Measurements from ENCODE around the gene DCUN1D2.

The DCUN1D2 gene

GRCh38 chr13:113519556-113519955 is 29.0 kb upstream of the DCUN1D2 start:
- no peak for DNase-seq (ENCODE audit: low read depth)

- DNase-seq (ENCODE audit: low read depth), result no peak
Observed at GRCh38 chr13:113518076-113518803, 27.7 kb upstream of the DCUN1D2 start.

- DNase-seq (ENCODE audit: low read depth), result no peak
Observed at GRCh38 chr13:113514847-113515246, 24.3 kb upstream of the DCUN1D2 start.

- DNase-seq (ENCODE audit: low read depth), result no peak
Observed at GRCh38 chr13:113513761-113514160, 23.2 kb upstream of the DCUN1D2 start.

GRCh38 chr13:113511361-113511760 is 20.9 kb upstream of the DCUN1D2 start:
- no peak for DNase-seq (ENCODE audit: low read depth)

- DNase-seq (ENCODE audit: low read depth), result no peak
Observed at GRCh38 chr13:113510871-113511270, 20.4 kb upstream of the DCUN1D2 start.

- DNase-seq (ENCODE audit: low read depth), result no peak
Observed at GRCh38 chr13:113509989-113510388, 19.5 kb upstream of the DCUN1D2 start.

- DNase-seq (ENCODE audit: low read depth), result no peak
Observed at GRCh38 chr13:113508521-113509254, 18.2 kb upstream of the DCUN1D2 start.

- DNase-seq (ENCODE audit: low read depth), result no peak
Observed at GRCh38 chr13:113507505-113508345, 17.2 kb upstream of the DCUN1D2 start.

GRCh38 chr13:113506871-113507388 is 16.4 kb upstream of the DCUN1D2 start:
- DNase-seq (ENCODE audit: low read depth), result no peak

- no peak for DNase-seq (ENCODE audit: low read depth)
Observed at GRCh38 chr13:113506025-113506685, 15.6 kb upstream of the DCUN1D2 start.

GRCh38 chr13:113502686-113503085 is 12.2 kb upstream of the DCUN1D2 start:
- DNase-seq (ENCODE audit: low read depth), result no peak

GRCh38 chr13:113500530-113501265 is 10.2 kb upstream of the DCUN1D2 start:
- DNase-seq (ENCODE audit: low read depth), result no peak

- DNase-seq (ENCODE audit: low read depth), result no peak
Observed at GRCh38 chr13:113499936-113500335, 9.4 kb upstream of the DCUN1D2 start.

GRCh38 chr13:113498905-113499304 is 8.4 kb upstream of the DCUN1D2 start:
- DNase-seq (ENCODE audit: low read depth), result no peak

GRCh38 chr13:113497217-113497616 is 6.7 kb upstream of the DCUN1D2 start:
- no peak for DNase-seq (ENCODE audit: low read depth)

- no peak for DNase-seq (ENCODE audit: low read depth)
Observed at GRCh38 chr13:113495494-113496210, 5.1 kb upstream of the DCUN1D2 start.

GRCh38 chr13:113493315-113493951 is 2.9 kb upstream of the DCUN1D2 start:
- DNase-seq (ENCODE audit: low read depth), result no peak

GRCh38 chr13:113491982-113492381 is 1.5 kb upstream of the DCUN1D2 start:
- DNase-seq (ENCODE audit: low read depth), result no peak

- DNase-seq (ENCODE audit: low read depth), result no peak
Observed at GRCh38 chr13:113491418-113491883, 940 bp upstream of the DCUN1D2 start.
